GM12891 (cell line): ENCODE results near the gene NEDD4.
"Not testable (repeated sequence)": the region's sequence is repeated elsewhere in the genome, so short reads cannot be mapped to it uniquely, and the experiment has no call there.

Source experiments
- DNase-seq: peaks from one replicate; pipeline ENCODE4 v3.0.0; 2011; ENCODE audit warnings: low spot score; ENCODE audit not compliant: insufficient read length
- FAIRE-seq: peaks from 2 replicates; lab custom pipeline; 2011; peaks lifted over from hg19 to GRCh38; lab: Jason Lieb, UNC
- PAX5 ChIP-seq: IDR thresholded peaks from 2 replicates; pipeline ENCODE4 v1.6.1; 2011; ENCODE audit warnings: low read length, moderate library complexity, mild to moderate bottlenecking; ENCODE audit not compliant: insufficient read depth, severe bottlenecking
- POLR2A ChIP-seq: IDR thresholded peaks from 2 replicates; pipeline ENCODE4 v1.6.1; 2011; ENCODE audit warnings: low read depth, low read length, control low read depth
- POLR2AphosphoS5 ChIP-seq: IDR thresholded peaks from 2 replicates; pipeline ENCODE4 v1.6.1; 2011; ENCODE audit warnings: low read depth, low read length, control low read depth
- POU2F2 ChIP-seq: IDR thresholded peaks from 2 replicates; pipeline ENCODE4 v1.6.1; 2011; ENCODE audit warnings: low read depth, mild to moderate bottlenecking, control low read depth, low read length, moderate library complexity
- SPI1 ChIP-seq: IDR thresholded peaks from 2 replicates; pipeline ENCODE4 v1.6.1; 2011; ENCODE audit warnings: low read depth, low read length, control low read depth
- TAF1 ChIP-seq: IDR thresholded peaks from 2 replicates; pipeline ENCODE4 v1.6.1; 2011; ENCODE audit warnings: low read depth, low read length, control low read depth

Gene NEDD4

GRCh38 chr15:55968923-55969322 is 24.5 kb downstream of the NEDD4 start:
- DNase-seq (no peak), FAIRE-seq (no peak)
- TF ChIP-seq TAF1 (no peak), POLR2A (no peak), POLR2AphosphoS5 (no peak), SPI1 (no peak), PAX5 (no peak), POU2F2 (no peak)

DNA sequence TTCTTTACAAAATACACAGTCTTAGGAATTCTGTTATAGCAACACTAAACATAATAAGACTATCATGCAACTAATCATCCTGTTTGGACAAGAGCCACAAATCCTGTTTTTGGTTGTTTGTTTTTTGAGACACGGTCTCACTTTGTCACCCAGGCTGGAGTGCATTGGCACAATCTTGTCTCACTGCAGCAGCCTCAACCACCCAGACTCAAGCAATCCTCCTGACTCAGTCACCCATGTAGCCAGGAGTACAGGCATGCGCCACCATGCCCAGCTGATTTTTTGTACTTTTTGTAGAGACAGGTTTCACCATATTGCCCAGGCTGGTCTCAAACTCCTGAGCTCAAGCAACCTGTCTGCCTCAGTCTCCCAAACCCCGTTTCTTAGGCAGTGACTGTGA is 28.3 kb downstream of the NEDD4 start:
- TF ChIP-seq TAF1 (no peak), POLR2A (no peak)
- DNase-seq (no peak), FAIRE-seq (no peak)

DNA sequence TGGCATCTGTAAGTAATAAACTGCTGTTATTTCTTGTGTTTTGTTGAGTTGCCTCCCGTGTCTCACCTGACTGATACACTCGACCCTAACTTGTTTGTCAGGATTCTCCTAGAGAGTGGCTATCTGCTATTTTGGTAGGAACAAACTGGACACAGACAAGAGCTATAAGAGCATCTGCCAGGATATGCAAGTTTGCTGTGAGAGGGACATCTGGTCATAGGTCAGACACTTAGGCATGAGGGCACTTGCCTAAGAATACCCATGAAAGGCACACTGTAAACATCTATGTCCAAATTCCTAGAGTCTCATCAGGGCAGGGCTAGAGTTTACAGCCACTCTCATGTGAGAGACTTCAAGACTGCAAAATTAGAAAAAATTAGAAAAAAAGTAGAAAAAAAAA is 32.5 kb downstream of the NEDD4 start:
- FAIRE-seq = no peak
- DNase-seq = no peak
- TF ChIP-seq POLR2A (no peak), SPI1 (no peak), PAX5 (no peak), POLR2AphosphoS5 (no peak), TAF1 (no peak), POU2F2 (no peak)

GRCh38 chr15:55959744-55960447 is 33.5 kb downstream of the NEDD4 start:
- no peak for FAIRE-seq
- TF ChIP-seq PAX5 (no peak), POU2F2 (no peak), SPI1 (no peak), TAF1 (no peak), POLR2AphosphoS5 (no peak), POLR2A (no peak)

DNA sequence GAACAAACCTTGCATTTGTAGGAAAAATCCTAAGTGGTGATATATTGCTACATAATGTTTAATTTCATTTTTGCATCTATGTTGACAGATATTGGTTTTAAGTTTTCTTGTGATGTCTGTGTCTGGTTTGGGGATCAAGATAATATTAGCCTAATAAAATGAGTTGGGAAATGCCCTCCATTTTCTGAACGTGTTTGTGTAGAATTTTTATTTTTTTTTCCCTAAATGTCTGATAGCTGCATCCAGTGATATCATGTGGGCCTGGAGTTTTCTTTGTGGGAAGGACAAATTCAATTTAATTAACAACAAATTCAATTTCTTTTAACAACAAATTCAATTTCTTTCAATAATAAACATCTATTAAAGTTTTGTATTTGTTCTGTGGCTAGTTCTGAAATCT is 35.1 kb downstream of the NEDD4 start:
- FAIRE-seq (no peak), DNase-seq (no peak)
- TF ChIP-seq SPI1 = no peak
- TF ChIP-seq POU2F2 = no peak

More at GRCh38 chr15:55959744-55960447, 33.5 kb downstream of the NEDD4 start:
- no peak for DNase-seq

- FAIRE-seq = no peak
- TF ChIP-seq TAF1 = no peak
- no peak for TF ChIP-seq POLR2A
- no peak for TF ChIP-seq PAX5
- no peak for TF ChIP-seq POU2F2
- no peak for TF ChIP-seq POLR2AphosphoS5
- TF ChIP-seq SPI1 = no peak
- DNase-seq = no peak
These were observed 38.4 kb downstream of the NEDD4 start for GRCh38 chr15:55954862-55955605.

DNA sequence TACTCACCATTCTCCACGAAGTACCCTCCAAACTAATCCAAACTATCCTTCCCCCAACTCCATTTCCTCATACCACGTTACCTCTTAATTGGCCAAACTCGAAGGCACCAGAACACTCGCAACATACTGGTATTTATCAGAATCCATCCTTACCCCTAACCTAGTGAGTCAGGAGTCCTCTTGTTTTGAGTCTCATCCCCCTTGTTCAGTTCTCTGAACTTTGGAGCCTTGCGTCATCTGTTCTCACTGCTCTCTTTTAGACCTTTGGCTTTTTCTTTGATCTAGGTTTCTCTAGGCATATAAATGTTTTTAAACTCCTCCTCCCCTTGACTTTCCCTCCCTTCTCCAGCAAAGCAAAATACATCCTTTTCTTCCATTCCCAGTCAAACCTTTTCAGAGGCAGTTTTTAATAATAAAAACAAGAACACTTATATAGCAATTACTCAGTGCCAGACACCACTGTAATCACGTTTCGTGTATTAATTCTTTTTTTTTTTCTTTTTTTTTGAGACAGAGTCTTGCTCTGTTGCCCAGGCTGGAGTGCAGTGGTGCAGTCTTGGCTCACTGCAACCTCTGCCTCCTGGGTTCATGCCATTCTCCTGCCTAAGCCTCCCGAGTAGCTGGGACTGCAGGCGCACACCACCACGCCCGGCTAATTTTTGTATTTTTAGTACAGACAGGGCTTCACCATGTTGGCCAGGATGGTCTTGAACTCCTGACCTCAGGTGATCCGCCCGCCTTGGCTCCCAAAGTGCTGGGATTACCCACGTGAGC is 40.7 kb downstream of the NEDD4 start:
- DNase-seq, FAIRE-seq: not testable (repeated sequence)

- not testable (repeated sequence) for FAIRE-seq
These were observed 48.8 kb downstream of the NEDD4 start for GRCh38 chr15:55944606-55945005.

GRCh38 chr15:55942332-55942731 is 51.1 kb downstream of the NEDD4 start:
- no peak for FAIRE-seq
- no peak for TF ChIP-seq SPI1
- no peak for TF ChIP-seq TAF1
- no peak for TF ChIP-seq POLR2A
- no peak for TF ChIP-seq POLR2AphosphoS5
- no peak for TF ChIP-seq PAX5
- no peak for TF ChIP-seq POU2F2
- no peak for DNase-seq

More at GRCh38 chr15:55944606-55945005, 48.8 kb downstream of the NEDD4 start:
- not testable (repeated sequence) for DNase-seq

- FAIRE-seq (no peak), DNase-seq (no peak)
- TF ChIP-seq POLR2AphosphoS5 (no peak), PAX5 (no peak), POLR2A (no peak), TAF1 (no peak), SPI1 (no peak), POU2F2 (no peak)
These were observed 56.4 kb downstream of the NEDD4 start for GRCh38 chr15:55937040-55937439.

GRCh38 chr15:55928955-55929354 is 64.5 kb downstream of the NEDD4 start:
- FAIRE-seq (no peak), DNase-seq (no peak)
- no peak for TF ChIP-seq PAX5
- no peak for TF ChIP-seq SPI1
- TF ChIP-seq TAF1 = no peak
- TF ChIP-seq POLR2AphosphoS5 = no peak
- TF ChIP-seq POLR2A = no peak
